Fibroblast of mammary gland (primary cell): ENCODE data around the gene DSN1.

ENCODE experiments used
- DNase-seq: peaks from one replicate; pipeline ENCODE4 v3.0.0-alpha.2; 2010; ENCODE audit warnings: low read depth
- H3K4me3 ChIP-seq: 2 replicates; pipeline ENCODE4 v1.5.1; 2011; ENCODE audit warnings: low read depth, mild to moderate bottlenecking, low read length, moderate library complexity; ENCODE audit not compliant: control insufficient read depth
- TF ChIP-seq, protein P1 (sequence below): conservative IDR thresholded peaks from 2 replicates; pipeline ENCODE4 v1.5.1; 2011; ENCODE audit warnings: low read depth, low read length, inconsistent platforms; ENCODE audit not compliant: control insufficient read depth, insufficient read depth

Gene DSN1

DNA sequence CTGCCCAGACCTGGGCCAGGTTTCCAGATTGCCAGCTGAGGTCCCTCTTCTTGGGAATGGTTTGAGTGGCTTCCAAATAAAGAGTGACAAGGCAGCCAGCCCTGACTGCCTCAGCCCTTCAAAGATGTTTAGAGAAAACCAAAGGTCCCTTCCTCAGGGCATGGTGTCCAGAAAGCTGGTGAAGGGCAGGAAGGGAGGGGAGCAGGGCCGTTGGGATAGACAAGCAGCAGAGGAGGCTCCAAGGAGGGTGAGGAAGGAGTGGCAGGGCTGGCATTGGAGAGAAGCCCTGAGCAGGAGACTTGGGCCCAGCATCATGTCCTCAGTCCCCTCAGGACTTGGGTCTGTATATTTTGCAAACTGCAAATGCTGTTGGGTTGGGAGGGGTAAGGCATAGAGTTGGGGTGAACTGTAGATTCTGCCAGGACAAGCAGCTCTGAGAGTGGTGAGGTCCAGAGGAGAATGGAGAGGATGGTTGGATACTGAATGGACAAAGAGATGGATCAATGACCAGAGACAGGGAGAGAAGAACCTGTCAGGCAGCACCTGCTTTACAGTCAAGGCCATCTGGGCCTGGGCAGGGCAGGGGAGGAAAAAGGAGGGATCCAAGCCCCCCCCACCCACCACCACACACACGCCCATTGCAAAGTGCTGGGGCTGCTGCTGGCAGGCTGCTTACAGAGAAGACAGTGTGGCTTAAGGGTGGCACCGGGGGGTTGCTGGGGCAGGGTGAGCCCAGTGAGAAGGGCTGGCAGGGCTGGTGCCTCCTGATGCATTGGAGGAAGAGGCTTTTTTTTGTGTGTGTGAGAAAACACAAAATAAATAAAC is 5.5 kb upstream of the DSN1 start:
- TF ChIP-seq, protein P1, sequence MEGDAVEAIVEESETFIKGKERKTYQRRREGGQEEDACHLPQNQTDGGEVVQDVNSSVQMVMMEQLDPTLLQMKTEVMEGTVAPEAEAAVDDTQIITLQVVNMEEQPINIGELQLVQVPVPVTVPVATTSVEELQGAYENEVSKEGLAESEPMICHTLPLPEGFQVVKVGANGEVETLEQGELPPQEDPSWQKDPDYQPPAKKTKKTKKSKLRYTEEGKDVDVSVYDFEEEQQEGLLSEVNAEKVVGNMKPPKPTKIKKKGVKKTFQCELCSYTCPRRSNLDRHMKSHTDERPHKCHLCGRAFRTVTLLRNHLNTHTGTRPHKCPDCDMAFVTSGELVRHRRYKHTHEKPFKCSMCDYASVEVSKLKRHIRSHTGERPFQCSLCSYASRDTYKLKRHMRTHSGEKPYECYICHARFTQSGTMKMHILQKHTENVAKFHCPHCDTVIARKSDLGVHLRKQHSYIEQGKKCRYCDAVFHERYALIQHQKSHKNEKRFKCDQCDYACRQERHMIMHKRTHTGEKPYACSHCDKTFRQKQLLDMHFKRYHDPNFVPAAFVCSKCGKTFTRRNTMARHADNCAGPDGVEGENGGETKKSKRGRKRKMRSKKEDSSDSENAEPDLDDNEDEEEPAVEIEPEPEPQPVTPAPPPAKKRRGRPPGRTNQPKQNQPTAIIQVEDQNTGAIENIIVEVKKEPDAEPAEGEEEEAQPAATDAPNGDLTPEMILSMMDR, result no peak
- DNase-seq, result no peak
- H3K4me3 ChIP-seq, result no peak overlapping the region

DNA sequence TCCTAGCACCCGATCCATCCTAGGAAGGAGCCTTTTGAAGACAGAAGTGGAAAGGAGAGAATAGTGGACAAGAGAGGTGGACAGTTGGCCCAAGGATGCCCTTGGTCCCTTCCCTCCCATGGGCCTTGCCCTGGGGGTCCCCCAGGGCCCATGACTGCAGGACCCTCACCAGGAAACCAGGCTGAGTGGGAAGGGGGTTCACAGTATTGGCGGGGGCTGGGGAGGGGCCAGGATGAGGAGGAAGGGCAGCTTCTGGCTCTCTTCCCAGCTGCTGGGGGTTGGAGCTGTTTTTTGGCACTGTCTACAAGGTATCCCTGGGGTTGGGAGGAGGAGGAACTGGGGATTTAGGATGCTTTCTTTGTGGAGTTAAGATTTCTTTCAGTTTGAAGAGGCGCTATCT is 4.0 kb upstream of the DSN1 start:
- H3K4me3 ChIP-seq, result no peak overlapping the region
- TF ChIP-seq, protein P1, result no peak
- DNase-seq, result no peak

DNA sequence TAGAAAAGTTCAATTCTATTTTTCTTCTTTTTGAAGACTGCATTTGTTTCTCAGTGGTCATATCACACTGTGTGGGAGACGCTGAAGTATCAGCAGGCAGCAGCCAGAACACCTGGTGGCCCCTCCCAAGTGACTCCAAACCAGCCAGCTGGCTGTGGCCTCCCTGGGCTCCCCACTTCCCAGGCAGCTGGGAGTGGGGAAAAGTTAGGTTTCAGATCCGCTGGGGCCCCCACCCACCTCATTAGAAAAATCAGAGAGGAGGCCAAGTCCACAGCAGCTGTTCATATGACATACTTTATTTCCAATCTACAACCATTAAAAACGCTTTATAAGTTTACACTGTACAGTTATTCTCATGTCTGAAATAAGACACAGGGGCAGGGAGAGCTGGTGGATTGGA is 3.6 kb upstream of the DSN1 start:
- H3K4me3 ChIP-seq, result no peak overlapping the region
- TF ChIP-seq, protein P1, result no peak
- DNase-seq, result no peak

DNA sequence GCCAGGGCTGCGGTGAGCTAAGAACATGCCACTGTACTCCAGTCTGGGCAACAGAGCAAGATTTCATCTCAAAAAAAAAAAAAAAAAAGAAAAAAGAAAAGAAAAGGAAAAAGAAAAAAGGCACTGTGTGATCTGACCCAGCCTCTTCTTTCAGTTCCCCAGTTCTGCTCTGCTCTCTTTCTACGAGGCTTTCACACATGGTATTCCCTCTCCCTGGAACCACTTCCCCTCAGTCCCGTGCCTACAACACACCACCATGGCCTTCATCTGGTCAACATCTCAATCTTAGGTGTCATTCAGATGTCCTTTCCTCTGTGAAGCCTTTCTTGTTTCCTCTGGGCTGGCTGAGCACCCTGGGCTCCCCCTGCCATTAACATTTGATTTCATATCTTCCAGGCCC is 2.3 kb upstream of the DSN1 start:
- TF ChIP-seq, protein P1, result no peak
- H3K4me3 ChIP-seq, result no peak overlapping the region
- no peak for DNase-seq

DNA sequence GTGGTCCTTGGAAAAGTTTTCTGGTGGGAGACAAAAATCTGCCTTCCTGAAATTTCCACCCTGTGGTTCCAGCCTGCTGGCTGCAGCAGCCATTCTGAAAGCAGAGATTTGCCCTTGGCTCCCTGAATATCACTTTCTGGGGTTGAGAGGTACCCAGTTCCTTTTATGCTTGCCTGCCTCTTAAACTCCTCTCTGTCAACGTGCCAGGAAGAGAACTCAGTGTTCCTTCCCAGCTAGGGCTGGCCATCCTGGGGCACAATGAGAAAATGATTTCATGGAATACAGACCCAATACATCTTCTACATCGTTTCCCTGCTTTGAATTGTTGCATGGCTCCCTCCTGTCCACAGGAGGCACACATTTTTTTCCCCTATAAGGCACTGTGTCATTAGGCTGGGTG is 1.6 kb upstream of the DSN1 start:
- DNase-seq, result no peak
- no peak overlapping the region for H3K4me3 ChIP-seq
- TF ChIP-seq, protein P1, result no peak

DNA sequence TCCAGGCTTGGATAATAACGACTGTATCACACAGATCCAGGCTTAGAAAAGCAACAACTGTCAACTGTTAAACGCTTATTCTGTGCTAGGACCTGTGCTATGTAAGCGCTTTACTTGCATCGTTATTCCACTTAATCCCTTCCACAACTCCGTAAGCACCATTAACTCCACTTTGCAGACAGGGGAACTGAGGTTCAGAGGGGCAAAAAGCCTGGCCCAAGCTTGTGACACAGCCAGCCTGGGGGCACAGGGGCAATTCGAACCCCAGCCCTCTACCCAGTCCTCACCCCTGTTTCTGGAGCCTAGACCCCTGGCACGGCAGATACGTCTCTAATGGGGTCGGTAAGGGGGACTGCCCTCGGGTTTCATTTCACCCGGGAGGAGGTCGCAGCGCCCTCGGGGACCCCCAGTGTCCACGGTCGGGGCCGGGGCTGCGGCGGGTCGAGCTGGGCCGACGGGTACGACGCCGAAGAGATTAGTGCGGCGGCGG is 411 bp downstream of the DSN1 start:
- TF ChIP-seq, protein P1, result no peak
- no peak for DNase-seq
- H3K4me3 ChIP-seq, result peak overlapping the region; percentile 70
